GM12878 (cell line): ENCODE results near the gene RHOT1. TPM values are rescaled to one million over a fixed set of nuclear protein-coding genes. Genes with fewer than 3 reads are reported as not detected.
A peak's percentile ranks its signal among the peaks of the same experiment; 100 is the strongest.

Source experiments
- ATAC-seq: fragments of 200-7000 bp; cut with Tn5 transposase; 3 replicates; pipeline ENCODE4 v1.9.1; 2020; ENCODE audit warnings: mild to moderate bottlenecking, moderate library complexity
- BruUV-seq: library from RNA; stranded (reverse); fragments of 400-500 nt; replicated peaks from 2 replicates; lab custom pipeline; 2021; lab: Mats Ljungman, UMichigan
- CTCF ChIA-PET: fragments of 300-600 bp; sonication (Branson Sonifier 250); formaldehyde crosslinking; extraction: SDS; loops from one replicate; lab custom pipeline; 2021; ENCODE audit warnings: inconsistent platforms; lab: Yijun Ruan, JAX
- POLR2A ChIA-PET: fragments of 350-600 bp; formaldehyde crosslinking; extraction: SDS; loops from one replicate; lab custom pipeline; 2021; ENCODE audit warnings: inconsistent platforms; lab: Charles Lee
- RAD21 ChIA-PET: fragments of 300-600 bp; sonication (Branson Sonifier 250); formaldehyde crosslinking; loops from one replicate; lab custom pipeline; 2023; ENCODE audit warnings: antibody characterized with exemption; ENCODE audit not compliant: unreplicated experiment; lab: Charles Lee
- SMC1A ChIA-PET: fragments of 300-600 bp; sonication (Branson Sonifier 250); formaldehyde crosslinking; loops from one replicate; lab custom pipeline; 2023; ENCODE audit not compliant: unreplicated experiment, uncharacterized antibody; lab: Charles Lee
- DNase-seq: peaks from one replicate; pipeline ENCODE4 v3.0.0-alpha.2; 2011; ENCODE audit warnings: low read depth, low spot score
- FAIRE-seq: peaks from 3 replicates; lab custom pipeline; 2011; peaks lifted over from hg19 to GRCh38; lab: Jason Lieb, UNC
- H2AFZ ChIP-seq: 2 replicates; pipeline ENCODE4 v1.6.0; 2011; ENCODE audit warnings: low read depth, low read length, control low read depth; ENCODE audit not compliant: control insufficient read depth
- H3K27ac ChIP-seq: 2 replicates; pipeline ENCODE4 v1.5.1; 2011; ENCODE audit warnings: control low read depth; ENCODE audit not compliant: control insufficient read depth, insufficient read depth
- H3K27me3 ChIP-seq, 2 experiments: replicated peaks in 1 of 2; 2 replicates each; pipeline versions ENCODE4 v1.6.0 to v1.6.1; 2011; ENCODE audit warnings: low read length in 1 of 2; ENCODE audit not compliant: control insufficient read depth in 2 of 2, insufficient read depth in 2 of 2
- H3K36me3 ChIP-seq, 2 experiments: 2 replicates each; pipeline ENCODE4 v1.5.1; 2011; ENCODE audit warnings: low read length in 1 of 2; ENCODE audit not compliant: control insufficient read depth in 2 of 2, insufficient read depth in 2 of 2
- H3K4me1 ChIP-seq: 2 replicates; pipeline ENCODE4 v1.6.1; 2011; ENCODE audit warnings: mild to moderate bottlenecking, low read length, moderate library complexity, mixed read lengths; ENCODE audit not compliant: control insufficient read depth, insufficient read depth
- H3K4me2 ChIP-seq: 2 replicates; pipeline ENCODE4 v1.6.0; 2011; ENCODE audit warnings: control low read depth; ENCODE audit not compliant: control insufficient read depth, insufficient read depth
- H3K4me3 ChIP-seq: fragments of 200-600 bp; sonication (generic); 2 replicates; pipeline ENCODE4 v1.5.1; 2016
- H3K79me2 ChIP-seq: 2 replicates; pipeline ENCODE4 v1.6.0; 2011; ENCODE audit warnings: low read length; ENCODE audit not compliant: control insufficient read depth, insufficient read depth
- H3K9ac ChIP-seq: 2 replicates; pipeline ENCODE4 v1.8.0; 2011; ENCODE audit warnings: low read length, control low read depth, mixed read lengths; ENCODE audit not compliant: control insufficient read depth, insufficient read depth
- H3K9me3 ChIP-seq: replicated peaks from 3 replicates; pipeline ENCODE4 v1.5.1; 2011; ENCODE audit warnings: mild to moderate bottlenecking, low read length; ENCODE audit not compliant: control insufficient read depth, insufficient read depth
- H4K20me1 ChIP-seq: 2 replicates; pipeline ENCODE4 v1.6.0; 2011; ENCODE audit not compliant: control insufficient read depth, insufficient read depth
- CBX3 ChIP-seq: fragments of 200-600 bp; sonication (generic); IDR thresholded peaks from 2 replicates; pipeline ENCODE4 v1.6.1; 2016; ENCODE audit warnings: low read depth, borderline replicate concordance
- CBX5 ChIP-seq: sonication (generic); IDR thresholded peaks from 2 replicates; pipeline ENCODE4 v1.6.1; 2016; ENCODE audit warnings: low read depth, moderate library complexity, mild to moderate bottlenecking, inconsistent platforms
- GABPA ChIP-seq: IDR thresholded peaks from 2 replicates; pipeline ENCODE4 v1.6.1; 2014; ENCODE audit warnings: antibody characterized with exemption, low read depth, mild to moderate bottlenecking, inconsistent platforms
- HDGF ChIP-seq: fragments of 450-650 bp; IDR thresholded peaks from 2 replicates; pipeline ENCODE4 v1.6.1; 2016; ENCODE audit warnings: antibody characterized with exemption
- KDM1A ChIP-seq: fragments of 200-600 bp; sonication (generic); IDR thresholded peaks from 2 replicates; pipeline ENCODE4 v1.6.1; 2016; ENCODE audit warnings: borderline replicate concordance
- USF1 ChIP-seq: IDR thresholded peaks from 2 replicates; pipeline ENCODE4 v1.6.1; 2011; ENCODE audit warnings: borderline replicate concordance, low read depth, mild to moderate bottlenecking, moderate library complexity, mixed read lengths, low read length; ENCODE audit not compliant: insufficient read depth; ENCODE audit errors: extremely low read length
- WRNIP1 ChIP-seq: IDR thresholded peaks from 2 replicates; pipeline ENCODE4 v1.6.1; 2011; ENCODE audit warnings: low read depth, low read length, improper control_type of control experiment, borderline replicate concordance
- ZBTB4 ChIP-seq: fragments of 450-650 bp; formaldehyde crosslinking; IDR thresholded peaks from 2 replicates; pipeline ENCODE4 v1.4.0; 2022; ENCODE audit warnings: mild to moderate bottlenecking, moderate library complexity
- ZBTB40 ChIP-seq: fragments of 450-650 bp; IDR thresholded peaks from 2 replicates; pipeline ENCODE4 v1.6.1; 2016; ENCODE audit warnings: mild to moderate bottlenecking, moderate library complexity, borderline replicate concordance
- WGBS: methylation state at CpG from one replicate; pipeline ENCODE4 v1.1.6; 2016; ENCODE audit warnings: low lambda C conversion rate; ENCODE audit not compliant: insufficient replicate concordance, insufficient coverage; ENCODE audit errors: missing lambda C conversion rate; 5-methylcytosine and 5-hydroxymethylcytosine counted together
- in situ Hi-C: fragments of 300-500 bp; cut with MboI; formaldehyde crosslinking; loops from 9 replicates; pipeline ENCODE4 v1.14.3; 2018; ENCODE audit warnings: mixed read lengths
- intact Hi-C: fragments of 100-400 bp; cut with micrococcal nuclease; formaldehyde crosslinking; loops from one replicate; pipeline ENCODE4 v1.14.2; 2022; ENCODE audit not compliant: unreplicated experiment
- polyA plus RNA-seq, 11 experiments: library from polyadenylated mRNA; depleted of rRNA in 4 of 11; unstranded in 6 of 11; stranded (reverse) in 5 of 11; fragments of >200 nt; fragmentation: Nextera tagmentation in 4 of 11; fragmentation: Illumina TruSeq in 1 of 11; extraction: Ambion mirVana in 4 of 11; extraction: Trizol in 1 of 11; gene quantifications; 1 replicate in 1 of 11; 2 replicates in 10 of 11; pipeline versions ENCODE4 v1.2.1 to v1.2.3, GENCODE V29; 2011 to 2016; ENCODE audit warnings: inconsistent platforms in 2 of 11, missing spikeins in 2 of 11, low read depth in 1 of 11
- total RNA-seq, 4 experiments: library from RNA; depleted of rRNA in 3 of 4; stranded (reverse); fragments of >200 nt in 3 of 4; fragmentation: Illumina TruSeq in 1 of 4; extraction: Trizol in 1 of 4; gene quantifications; 2 replicates each; pipeline versions ENCODE4 v1.2.1 to v1.2.3, GENCODE V29; 2013 to 2021

The RHOT1 gene
- total and polyA plus RNA-seq, 10 of the 15 experiments (the other 5 are each of a cell fraction or from before 2014, with no cell fraction given), result 13.3 to 68.2 (median 22.8) TPM

GRCh38 chr17:32141679-32142037, 644 bp upstream of the RHOT1 start:
- intact Hi-C loops, result no loop called here
- Histone ChIP-seq H3K36me3 (no peaks in the 10 kb centered on the region), H3K9ac (peak overlapping the region; percentile 70), H3K4me3 (peak overlapping the region; percentile 69), H3K27me3 (no peaks in the 10 kb centered on the region), H4K20me1 (no peaks in the 10 kb centered on the region), H3K27ac (peak overlapping the region; percentile 63), H3K9me3 (no peaks in the 10 kb centered on the region), H3K4me1 (peaks cover 4% of the 10 kb centered on the region), H2AFZ (peak overlapping the region; percentile 99), H3K79me2 (peaks cover 30% of the 10 kb centered on the region), H3K4me2 (peak overlapping the region; percentile 99)
- no peak for ATAC-seq
- BruUV-seq, result no TSS peak
- ChIA-PET RAD21 (interaction anchor here (0.6 kb wide), 1 partner anchor 282 kb away, joined by 5 read pairs; no protein-coding TSS in a partner anchor), CTCF (interaction anchor here (0.5 to 7.7 kb wide), 7 partner anchors 15 to 1953 kb away, joined by 3 to 84 read pairs (median 4); partner anchors contain the start of genes LRRC37B, PSMD11, SUZ12 and UTP6), POLR2A (interaction anchor here (1.8 kb wide), 1 partner anchor 134 kb away, joined by 6 read pairs; the partner anchor contains the start of gene LRRC37B), SMC1A (interaction anchor here (1.3 kb wide), 1 partner anchor 13 kb away, joined by 4 read pairs; no protein-coding TSS in a partner anchor)
- no peak for DNase-seq
- WGBS, result 11% methylated on average over 12 of the region's 12 CpGs
- no peak for FAIRE-seq
- in situ Hi-C loops, result loop anchor here (5.0 kb wide), 1 partner anchor 134 kb away; the partner anchor contains the start of gene LRRC37B
- TF ChIP-seq WRNIP1 (no peak), CBX5 (no peak), USF1 (no peak), HDGF (no peak), KDM1A (no peak), CBX3 (no peak), ZBTB40 (no peak; the same call in 1 of the 2 replicates), GABPA (no peak), ZBTB4 (CRISPR knock-in tag) (no peak)
